ENCODE measurements around the gene ADRB1. TPM values are rescaled to one million over a fixed set of nuclear protein-coding genes. Genes with fewer than 3 reads are reported as not detected.

The ADRB1 gene
- total RNA-seq, 1 donor from 2014 or later: 14.1 TPM

- DNase-seq (ENCODE audit: low spot score): no peak
These were observed 17.3 kb upstream of the ADRB1 start for GRCh38 chr10:114026189-114027040.

GRCh38 chr10:114027041-114027394 lies 16.6 kb upstream of the ADRB1 start:
- DNase-seq (ENCODE audit: low spot score): no peak

- no peak for DNase-seq (ENCODE audit: low spot score)
These were observed 15.7 kb upstream of the ADRB1 start for GRCh38 chr10:114027951-114028350.

- no peak for DNase-seq (ENCODE audit: low spot score)
These were observed 15.2 kb upstream of the ADRB1 start for GRCh38 chr10:114028425-114028824.

- no peak for DNase-seq (ENCODE audit: low spot score)
These were observed 14.0 kb upstream of the ADRB1 start for GRCh38 chr10:114029655-114030054.

- no peak for DNase-seq (ENCODE audit: low spot score)
These were observed 13.5 kb upstream of the ADRB1 start for GRCh38 chr10:114030140-114030539.

- DNase-seq (ENCODE audit: low spot score): no peak
These were observed 12.3 kb upstream of the ADRB1 start for GRCh38 chr10:114031073-114031972.

GRCh38 chr10:114033566-114033965 lies 10.1 kb upstream of the ADRB1 start:
- DNase-seq (ENCODE audit: low spot score): no peak

- DNase-seq (ENCODE audit: low spot score): no peak
These were observed 8.6 kb upstream of the ADRB1 start for GRCh38 chr10:114034923-114035645.

GRCh38 chr10:114035791-114036190 lies 7.9 kb upstream of the ADRB1 start:
- DNase-seq (ENCODE audit: low spot score): no peak

GRCh38 chr10:114038819-114039218 lies 4.8 kb upstream of the ADRB1 start:
- no peak for DNase-seq (ENCODE audit: low spot score)

GRCh38 chr10:114041166-114041565 lies 2.5 kb upstream of the ADRB1 start:
- DNase-seq (ENCODE audit: low spot score): no peak

GRCh38 chr10:114042895-114043531 lies 653 bp upstream of the ADRB1 start:
- no peak for DNase-seq (ENCODE audit: low spot score)

GRCh38 chr10:114044247-114045135 lies 825 bp downstream of the ADRB1 start:
- DNase-seq (ENCODE audit: low spot score): no peak

- DNase-seq (ENCODE audit: low spot score): no peak
These were observed 1.7 kb downstream of the ADRB1 start for GRCh38 chr10:114045136-114046086.

GRCh38 chr10:114046087-114046458 lies 2.4 kb downstream of the ADRB1 start:
- DNase-seq (ENCODE audit: low spot score): no peak

GRCh38 chr10:114048472-114048871 lies 4.8 kb downstream of the ADRB1 start:
- no peak for DNase-seq (ENCODE audit: low spot score)

- no peak for DNase-seq (ENCODE audit: low spot score)
These were observed 8.0 kb downstream of the ADRB1 start for GRCh38 chr10:114051714-114052113.

GRCh38 chr10:114052255-114052654 lies 8.6 kb downstream of the ADRB1 start:
- no peak for DNase-seq (ENCODE audit: low spot score)
